GM12872 (cell line): ENCODE results near the gene PRDX4.
A peak's percentile ranks its signal among the peaks of the same experiment; 100 is the strongest.

Experiments
- TF ChIP-seq, protein P1 (sequence below): IDR thresholded peaks from 3 replicates; pipeline ENCODE4 v1.5.1; 2011; ENCODE audit warnings: low read depth, mild to moderate bottlenecking, low read length, moderate library complexity; ENCODE audit not compliant: insufficient read depth

The PRDX4 gene

DNA sequence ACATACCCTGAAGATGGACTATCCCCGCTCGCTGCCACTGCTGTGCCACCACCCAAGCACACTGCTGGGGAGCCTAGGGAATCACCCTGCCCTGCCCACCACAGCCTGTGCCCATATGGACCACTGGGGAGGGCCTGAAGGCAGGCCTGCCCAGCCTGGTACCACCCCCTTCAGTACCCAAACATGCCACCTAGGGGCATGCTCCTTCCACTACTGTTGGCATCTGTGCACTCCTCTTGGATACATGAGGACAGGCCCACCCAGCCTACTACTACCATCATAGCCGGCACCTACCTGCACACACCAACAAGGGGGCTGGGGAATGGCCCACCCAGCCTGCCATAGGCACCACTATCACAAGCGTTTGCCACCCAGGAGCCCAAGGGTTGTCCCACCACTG, 30.1 kb upstream of the PRDX4 start:
- TF ChIP-seq, protein P1, sequence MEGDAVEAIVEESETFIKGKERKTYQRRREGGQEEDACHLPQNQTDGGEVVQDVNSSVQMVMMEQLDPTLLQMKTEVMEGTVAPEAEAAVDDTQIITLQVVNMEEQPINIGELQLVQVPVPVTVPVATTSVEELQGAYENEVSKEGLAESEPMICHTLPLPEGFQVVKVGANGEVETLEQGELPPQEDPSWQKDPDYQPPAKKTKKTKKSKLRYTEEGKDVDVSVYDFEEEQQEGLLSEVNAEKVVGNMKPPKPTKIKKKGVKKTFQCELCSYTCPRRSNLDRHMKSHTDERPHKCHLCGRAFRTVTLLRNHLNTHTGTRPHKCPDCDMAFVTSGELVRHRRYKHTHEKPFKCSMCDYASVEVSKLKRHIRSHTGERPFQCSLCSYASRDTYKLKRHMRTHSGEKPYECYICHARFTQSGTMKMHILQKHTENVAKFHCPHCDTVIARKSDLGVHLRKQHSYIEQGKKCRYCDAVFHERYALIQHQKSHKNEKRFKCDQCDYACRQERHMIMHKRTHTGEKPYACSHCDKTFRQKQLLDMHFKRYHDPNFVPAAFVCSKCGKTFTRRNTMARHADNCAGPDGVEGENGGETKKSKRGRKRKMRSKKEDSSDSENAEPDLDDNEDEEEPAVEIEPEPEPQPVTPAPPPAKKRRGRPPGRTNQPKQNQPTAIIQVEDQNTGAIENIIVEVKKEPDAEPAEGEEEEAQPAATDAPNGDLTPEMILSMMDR = 0 out of 3 replicates have a peak, but pooled peaks have one; percentile 14

DNA sequence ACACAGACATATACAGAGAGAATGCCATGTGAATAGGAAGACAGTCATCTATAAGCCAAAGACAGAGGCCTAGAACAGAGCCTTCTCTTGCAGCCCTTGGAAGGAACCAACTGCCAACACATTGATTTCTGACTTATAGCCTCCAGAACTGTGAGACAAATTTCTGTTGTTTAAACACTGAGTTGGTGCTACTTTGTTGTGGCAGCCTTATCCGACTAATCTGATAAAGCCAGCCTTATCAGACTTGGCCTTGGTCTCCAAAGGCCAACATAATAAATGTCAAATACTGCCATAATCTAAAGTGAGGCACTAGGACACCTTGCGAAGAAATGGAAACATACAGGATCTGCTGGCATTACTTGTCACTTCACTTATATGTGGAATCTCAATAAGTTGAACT, 24.3 kb upstream of the PRDX4 start:
- TF ChIP-seq, protein P1 = no peak

GRCh38 chrX:23644744-23645143, 22.5 kb upstream of the PRDX4 start:
- TF ChIP-seq, protein P1 = no peak

GRCh38 chrX:23656091-23656490, 11.2 kb upstream of the PRDX4 start:
- TF ChIP-seq, protein P1 = no peak

- TF ChIP-seq, protein P1 = no peak
Observed at GRCh38 chrX:23656684-23657083, 10.6 kb upstream of the PRDX4 start.

DNA sequence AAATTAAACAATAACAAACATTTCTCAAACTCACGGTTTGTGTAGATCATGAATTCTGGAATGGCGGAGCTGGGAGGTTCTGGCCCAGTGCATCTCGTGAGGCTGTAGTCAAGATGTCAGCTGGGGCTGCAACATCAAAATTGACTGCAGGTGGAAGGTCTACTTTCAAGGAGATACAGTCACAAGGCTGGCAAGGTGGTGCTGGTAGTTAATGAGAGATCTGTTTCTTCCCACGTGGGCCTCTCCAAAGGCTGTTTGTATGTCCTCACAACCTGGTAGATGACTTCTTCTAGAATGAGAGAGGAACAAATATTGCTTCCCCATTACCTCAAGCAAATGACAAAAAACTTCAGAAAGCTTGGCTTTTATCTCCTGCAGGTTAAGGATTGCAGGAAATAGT, 8.0 kb upstream of the PRDX4 start:
- TF ChIP-seq, protein P1 = no peak

DNA sequence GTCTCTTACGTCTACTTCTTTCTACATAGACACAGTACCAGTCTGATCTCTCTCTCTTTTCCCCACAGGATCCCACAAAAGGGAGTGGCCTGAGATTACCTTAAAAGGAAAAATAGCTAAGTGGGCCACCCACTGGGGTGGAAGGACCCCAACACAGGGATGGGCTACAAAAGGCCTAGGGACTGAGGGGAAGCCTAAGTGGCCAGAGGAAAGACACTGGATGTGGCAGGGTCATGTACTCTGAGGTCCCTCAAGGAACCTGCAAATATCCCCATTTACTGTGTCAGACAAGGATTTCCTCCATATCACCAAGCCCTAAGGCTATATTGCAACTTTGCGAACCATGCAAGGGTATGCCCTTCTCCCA, 6.5 kb upstream of the PRDX4 start:
- TF ChIP-seq, protein P1 = no peak

- TF ChIP-seq, protein P1 = no peak
Observed at GRCh38 chrX:23661671-23662070, 5.6 kb upstream of the PRDX4 start.
